ENCODE measurements around the gene NXPH2.
A peak's percentile ranks its signal among the peaks of the same experiment; 100 is the strongest.

The NXPH2 gene

GRCh38 chr2:138708682-138709241, 71.4 kb downstream of the NXPH2 start:
- DNase-seq: no peak

DNA sequence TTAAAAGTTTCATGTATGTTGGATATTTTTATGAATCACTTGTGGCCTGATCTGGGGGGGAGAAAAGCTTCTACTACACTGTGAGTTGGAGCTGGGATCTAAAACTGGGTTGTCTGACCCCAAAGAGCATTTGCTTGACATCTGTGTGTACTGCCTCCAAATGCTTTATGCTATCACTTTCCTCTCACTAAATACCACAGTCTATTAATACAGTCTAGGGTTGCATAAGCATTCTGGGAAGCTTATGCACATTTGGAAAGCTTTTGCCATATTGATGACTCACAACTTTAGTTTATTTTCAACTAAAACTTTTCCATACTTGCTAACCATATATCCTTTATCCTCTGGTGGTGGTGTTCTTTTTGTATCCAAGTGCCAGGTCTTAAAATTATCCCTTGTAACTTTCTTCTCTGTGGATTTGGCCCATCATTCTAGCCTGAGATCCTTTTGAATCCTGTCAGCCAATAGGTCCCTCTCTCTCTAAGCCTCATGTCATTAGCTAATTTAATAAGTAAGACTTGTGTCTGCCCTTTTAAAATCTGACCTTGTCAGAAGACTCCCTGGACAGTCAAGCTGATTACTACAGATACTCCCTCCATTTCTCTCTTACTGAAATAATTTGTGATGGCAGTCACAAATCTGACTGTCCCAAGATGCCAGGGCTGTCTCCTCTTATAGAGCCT, 72.7 kb downstream of the NXPH2 start:
- no peak for DNase-seq

DNA sequence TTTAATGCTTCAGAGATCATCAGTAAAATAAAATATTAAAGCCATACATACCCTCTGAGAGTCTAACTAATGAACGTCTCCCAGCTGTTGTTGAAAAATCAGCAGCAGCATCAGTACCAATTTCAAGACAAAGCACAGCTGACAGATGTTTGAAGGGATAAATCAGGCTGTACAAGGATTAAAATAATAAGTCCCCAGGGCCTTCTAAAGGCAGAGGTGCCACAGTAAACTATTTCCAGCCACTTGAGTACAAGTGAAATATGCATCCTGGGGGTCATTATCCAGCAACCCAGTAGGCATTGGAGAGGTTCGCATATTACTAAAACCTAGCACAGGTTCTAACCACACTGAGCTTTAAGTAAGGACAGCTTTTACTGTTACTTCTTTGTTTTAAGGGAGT, 76.9 kb downstream of the NXPH2 start:
- DNase-seq: no peak

GRCh38 chr2:138700716-138701115, 79.5 kb downstream of the NXPH2 start:
- no peak for DNase-seq

DNA sequence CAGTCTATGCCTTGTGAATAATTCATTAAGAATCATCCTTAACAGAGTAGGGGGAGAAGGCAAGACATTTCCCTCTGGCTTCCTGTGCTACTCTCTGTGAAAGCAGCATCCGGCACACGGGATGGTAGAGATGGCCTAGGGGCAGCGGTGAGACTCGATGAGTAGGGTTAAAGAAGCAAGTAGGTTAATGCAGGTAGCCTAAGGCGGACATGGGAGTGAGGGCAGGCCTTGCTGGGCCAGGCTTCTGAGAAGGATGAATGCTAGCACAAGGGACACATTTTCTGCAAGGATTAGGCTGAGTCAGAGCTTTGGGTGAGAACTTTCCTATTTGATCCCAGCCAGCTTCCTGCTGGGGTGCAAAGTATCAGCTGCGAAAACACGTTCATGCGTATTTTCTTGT, 80.8 kb downstream of the NXPH2 start:
- DNase-seq: no peak

DNA sequence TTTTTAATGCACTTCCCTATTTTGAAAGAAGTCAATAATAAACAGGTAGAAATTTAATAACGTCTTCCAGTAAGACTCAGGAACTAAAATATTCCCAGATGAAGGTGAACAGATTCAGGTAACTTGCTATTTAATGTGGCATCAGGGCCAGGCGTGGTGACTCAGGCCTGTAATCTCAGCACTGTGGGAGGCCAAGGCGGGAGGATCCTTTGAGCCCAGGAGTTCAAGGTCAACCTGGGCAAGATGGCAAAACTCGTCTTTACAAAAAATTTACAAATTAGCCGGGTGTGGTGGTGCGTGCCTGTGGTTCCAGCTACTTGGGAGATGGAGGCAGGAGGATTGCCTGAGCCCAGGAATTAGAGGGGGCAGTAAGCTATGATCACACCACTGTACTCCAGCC, 81.8 kb downstream of the NXPH2 start:
- no peak for DNase-seq

GRCh38 chr2:138691667-138692066, 88.5 kb downstream of the NXPH2 start:
- DNase-seq: no peak

- DNase-seq: peak; percentile 10
Observed at GRCh38 chr2:138689705-138690104, 90.5 kb downstream of the NXPH2 start.

DNA sequence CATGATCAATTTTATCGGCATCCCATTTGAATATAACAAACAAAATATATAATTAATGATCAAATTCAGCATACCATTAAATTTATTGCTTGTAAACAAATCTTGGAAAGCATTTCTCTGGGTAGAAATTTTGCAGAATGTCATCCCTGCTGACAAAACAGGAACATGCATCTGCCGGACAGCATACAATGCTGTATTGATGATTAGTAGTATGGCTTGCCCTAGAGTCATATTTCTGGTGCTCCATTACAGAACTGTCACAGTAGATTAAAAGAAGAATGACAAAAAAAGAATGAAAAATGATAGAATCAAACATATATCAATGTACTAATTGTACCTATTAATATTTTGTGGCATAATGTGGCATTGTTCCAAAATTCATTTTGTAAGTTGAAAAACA, 98.0 kb downstream of the NXPH2 start:
- no peak for DNase-seq

- DNase-seq: no peak
Observed at GRCh38 chr2:138677221-138677620, 103.0 kb downstream of the NXPH2 start.

DNA sequence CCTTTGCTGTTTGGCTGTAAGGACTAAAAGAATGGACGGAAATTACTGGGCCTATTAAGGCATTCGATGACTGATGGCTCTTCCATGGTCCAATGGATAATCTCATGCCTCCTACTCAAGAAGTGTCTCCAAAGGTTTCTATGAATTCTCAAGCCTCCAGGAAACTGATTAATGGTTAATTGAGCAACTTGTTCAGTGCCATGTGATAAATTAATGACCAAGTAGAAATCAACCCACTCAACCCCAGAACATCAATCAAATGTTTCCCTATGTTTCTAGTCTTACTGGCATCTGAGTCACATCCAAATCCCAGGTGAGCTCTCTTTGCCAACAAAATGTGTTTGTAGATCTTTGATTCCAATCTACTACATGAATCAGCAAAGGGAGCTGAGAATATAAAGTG, 103.6 kb downstream of the NXPH2 start:
- DNase-seq: no peak

DNA sequence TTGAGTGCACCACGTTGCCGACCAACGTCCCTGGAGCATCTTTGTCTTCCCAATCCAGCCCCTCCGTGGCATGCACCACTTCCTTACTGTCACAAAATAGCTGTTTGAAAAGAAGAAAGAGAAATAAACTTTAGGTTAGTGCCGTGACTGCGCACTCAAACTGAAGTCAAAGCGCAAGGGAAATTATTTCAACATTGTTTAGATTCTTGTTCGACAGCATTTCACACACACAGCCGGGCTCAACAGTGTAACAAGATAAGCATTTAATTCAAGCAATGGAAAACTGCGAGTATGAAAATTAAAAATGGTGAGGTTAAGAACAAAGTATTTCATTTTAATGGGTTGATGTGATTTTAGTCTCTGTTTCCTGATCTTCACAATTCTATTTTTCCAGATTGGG, 108.6 kb downstream of the NXPH2 start:
- DNase-seq: no peak

- no peak for DNase-seq
Observed at GRCh38 chr2:138670734-138671133, 109.5 kb downstream of the NXPH2 start.

DNA sequence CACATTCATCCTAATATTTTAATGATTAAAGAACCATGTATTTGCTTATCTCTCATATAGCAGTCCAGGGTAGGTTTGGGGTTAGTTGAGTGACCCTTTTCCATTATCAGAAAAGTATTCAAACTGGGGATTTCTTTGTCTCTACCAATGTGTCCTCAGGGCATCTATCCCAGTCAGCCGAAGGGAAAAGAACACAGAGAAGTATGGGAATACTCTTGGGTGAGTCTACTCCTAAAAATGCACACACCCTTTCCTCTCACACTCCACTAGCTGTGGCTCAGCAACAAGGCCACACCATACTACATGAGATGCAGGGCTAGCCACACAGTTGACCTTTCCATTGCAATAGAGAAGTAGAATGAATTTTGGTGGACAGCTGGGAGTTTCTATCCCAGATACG, 114.3 kb downstream of the NXPH2 start:
- DNase-seq: no peak

GRCh38 chr2:138658187-138658894, 121.8 kb downstream of the NXPH2 start:
- DNase-seq: no peak

- no peak for DNase-seq
Observed at GRCh38 chr2:138654146-138654545, 126.0 kb downstream of the NXPH2 start.

GRCh38 chr2:138652378-138652777, 127.8 kb downstream of the NXPH2 start:
- DNase-seq: no peak

DNA sequence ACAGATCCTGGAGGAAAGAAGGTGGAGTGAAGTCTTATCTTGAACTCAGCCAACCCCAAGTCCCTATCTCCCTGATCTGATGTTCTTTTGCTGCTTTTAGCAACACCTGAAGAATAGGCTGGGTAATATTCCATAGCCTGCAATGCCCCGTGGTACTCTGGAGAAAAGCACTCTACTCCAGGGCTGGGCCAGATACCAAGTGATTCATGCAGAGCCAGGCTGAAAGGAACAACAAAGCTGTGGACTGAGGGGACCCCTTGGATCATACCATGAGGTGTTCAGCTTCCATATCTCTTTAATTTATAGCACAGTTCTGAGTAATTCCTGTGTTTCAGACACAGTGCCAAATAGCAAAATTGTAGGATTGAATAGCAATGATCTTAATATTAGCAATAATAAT, 130.6 kb downstream of the NXPH2 start:
- DNase-seq: no peak

DNA sequence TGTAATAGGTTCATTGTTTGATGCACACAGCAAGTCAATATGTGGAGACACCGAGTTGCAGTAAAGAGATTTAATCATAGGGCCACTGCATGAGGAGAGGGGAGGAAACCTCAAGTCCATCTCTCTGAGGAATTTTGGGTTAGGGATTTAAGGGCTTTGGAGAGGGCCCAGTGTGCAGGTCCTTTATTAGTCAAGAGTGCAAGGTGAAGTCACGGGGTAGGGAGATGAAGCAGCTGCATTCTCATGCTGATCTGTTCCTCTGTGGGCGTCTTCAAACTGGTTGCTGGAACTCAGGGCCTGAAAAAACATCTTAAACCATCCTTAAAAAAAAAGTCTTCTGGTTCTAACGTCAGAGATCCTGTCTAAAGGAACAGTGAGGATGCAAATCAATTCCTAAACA, 131.6 kb downstream of the NXPH2 start:
- DNase-seq: no peak

DNA sequence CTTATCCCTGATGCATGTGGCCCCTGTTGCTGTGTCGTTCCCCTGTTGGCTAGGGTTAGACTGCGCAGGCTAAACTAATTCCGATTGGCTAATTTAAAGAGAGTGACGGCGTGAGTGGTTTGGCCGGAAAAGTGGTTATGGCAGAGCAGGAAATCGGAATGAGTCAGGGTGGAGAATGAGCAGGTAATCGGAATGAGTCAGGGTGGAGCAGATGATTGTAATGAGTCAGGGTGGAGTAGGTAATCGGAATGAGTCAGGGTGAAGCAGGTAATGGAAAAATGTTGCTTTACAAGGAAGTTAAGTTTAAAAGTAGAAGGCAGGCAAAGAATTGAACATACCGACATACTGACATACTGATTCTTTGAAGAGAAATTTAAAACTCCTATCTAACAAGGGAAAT, 135.4 kb downstream of the NXPH2 start:
- peak; percentile 4 for DNase-seq

DNA sequence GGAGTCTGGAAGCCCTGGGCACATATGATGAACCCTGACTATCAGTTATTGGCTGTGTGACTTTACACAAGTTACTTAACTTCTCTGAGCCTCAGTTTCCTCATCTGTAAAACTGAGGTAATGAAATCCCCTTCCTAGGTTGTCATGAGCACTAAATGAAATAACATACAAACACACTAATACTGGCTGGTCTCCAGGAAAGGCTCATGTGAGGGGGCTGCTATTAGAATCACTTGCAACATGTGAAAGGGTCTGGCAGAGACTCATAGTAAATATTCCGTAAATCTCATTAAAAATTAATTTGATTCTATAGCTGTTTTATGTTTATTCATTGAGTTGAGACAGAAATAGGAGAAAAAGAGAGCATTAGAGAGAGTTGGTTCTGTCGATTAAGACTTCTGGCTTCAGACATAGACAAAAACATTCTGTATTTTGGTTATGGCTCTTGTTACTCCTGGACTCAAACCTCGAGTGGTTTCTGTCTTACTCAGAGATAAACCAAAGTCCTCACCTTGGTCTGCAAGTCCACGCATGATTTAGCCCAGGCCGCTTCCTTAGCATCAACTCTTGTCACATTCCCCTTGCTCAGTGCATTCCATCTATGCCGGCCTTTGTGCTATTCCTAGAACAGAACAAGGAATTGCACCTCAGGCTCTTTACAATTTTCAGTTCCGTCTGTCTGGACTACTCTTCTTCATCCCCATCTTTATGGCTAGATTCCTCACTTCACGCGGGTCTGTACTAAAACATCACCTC, 139.1 kb downstream of the NXPH2 start:
- DNase-seq: no peak

- DNase-seq: no peak
Observed at GRCh38 chr2:138637686-138638085, 142.5 kb downstream of the NXPH2 start.

- no peak for DNase-seq
Observed at GRCh38 chr2:138637061-138637460, 143.1 kb downstream of the NXPH2 start.

DNA sequence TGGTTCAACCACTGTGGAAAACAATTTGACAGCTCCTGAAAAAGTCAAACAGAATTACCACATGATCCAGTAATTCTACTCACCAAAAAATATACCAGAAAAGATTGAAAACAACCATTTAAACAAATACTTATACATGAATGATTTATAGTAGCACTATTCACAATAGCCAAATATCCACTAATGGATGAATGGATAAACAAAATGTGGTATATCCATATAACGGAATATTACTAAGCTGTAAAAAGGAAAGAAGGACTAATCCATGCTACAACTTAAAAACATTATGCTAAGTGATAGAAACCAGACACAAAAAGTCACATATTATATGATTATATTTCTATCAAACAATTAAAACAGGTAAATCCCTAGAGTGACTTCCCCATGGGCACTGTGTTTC, 147.1 kb downstream of the NXPH2 start:
- DNase-seq: no peak
